Panc1 (cell line): ENCODE results near the gene MBTPS2. TPM values are rescaled to one million over a fixed set of nuclear protein-coding genes. Genes with fewer than 3 reads are reported as not detected.

Experiments used
- ATAC-seq: fragments of 200-7000 bp; cut with Tn5 transposase; 2 replicates; pipeline ENCODE4 v1.9.1; 2020; ENCODE audit warnings: mild to moderate bottlenecking, moderate library complexity
- BruUV-seq: library from RNA; stranded (reverse); fragments of 400-500 nt; replicated peaks from 2 replicates; lab custom pipeline; 2021; lab: Mats Ljungman, UMichigan
- CTCF ChIA-PET: fragments of 300-600 bp; sonication (Branson Sonifier 250); formaldehyde crosslinking; loops from one replicate; lab custom pipeline; 2022; ENCODE audit warnings: antibody characterized with exemption; lab: Charles Lee
- POLR2A ChIA-PET: fragments of 300-600 bp; sonication (Branson Sonifier 250); formaldehyde crosslinking; loops from one replicate; lab custom pipeline; 2022; ENCODE audit warnings: antibody characterized with exemption; lab: Charles Lee
- DNase-seq: peaks from one replicate; pipeline ENCODE4 v3.0.0-alpha.2; 2010; ENCODE audit warnings: low read depth, low spot score
- H3K27ac ChIP-seq: 2 replicates; pipeline ENCODE4 v1.5.1; 2011; ENCODE audit warnings: mild to moderate bottlenecking, low read length, inconsistent platforms
- H3K27me3 ChIP-seq: fragments of 200-500 bp; sonication (Bioruptor generic); 2 replicates; pipeline ENCODE4 v1.6.0; 2014; ENCODE audit warnings: low read length, inconsistent platforms; ENCODE audit not compliant: control insufficient read depth, insufficient read depth
- H3K36me3 ChIP-seq: fragments of 200-500 bp; sonication (Bioruptor generic); 2 replicates; pipeline ENCODE4 v1.5.1; 2014; ENCODE audit warnings: inconsistent platforms, mild to moderate bottlenecking, low read length, moderate library complexity; ENCODE audit not compliant: control insufficient read depth, insufficient read depth
- H3K4me1 ChIP-seq: 2 replicates; pipeline ENCODE4 v1.5.1; 2011; ENCODE audit warnings: inconsistent platforms, mild to moderate bottlenecking, low read length, moderate library complexity; ENCODE audit not compliant: control insufficient read depth, insufficient read depth
- H3K4me3 ChIP-seq, 2 experiments: 2 replicates each; pipeline ENCODE4 v1.5.1; 2011 to 2012; ENCODE audit warnings: low read depth in 2 of 2, low read length in 2 of 2, mild to moderate bottlenecking in 2 of 2, inconsistent platforms in 1 of 2, moderate library complexity in 1 of 2
- H3K9me3 ChIP-seq: fragments of 200-500 bp; sonication (Bioruptor generic); 2 replicates; pipeline ENCODE4 v1.5.1; 2014; ENCODE audit warnings: low read depth, mild to moderate bottlenecking, inconsistent platforms, low read length, moderate library complexity; ENCODE audit not compliant: control insufficient read depth, insufficient read depth
- CTCF ChIP-seq: fragments of 450-650 bp; IDR thresholded peaks from 2 replicates; pipeline ENCODE4 v1.5.1; 2017; ENCODE audit warnings: mild to moderate bottlenecking
- POLR2AphosphoS5 ChIP-seq: IDR thresholded peaks from 2 replicates; pipeline ENCODE4 v1.6.1; 2012; ENCODE audit warnings: mild to moderate bottlenecking, low read depth, low read length, moderate library complexity
- REST ChIP-seq, 2 experiments: IDR thresholded peaks; 2 replicates each; pipeline ENCODE4 v1.6.1; 2011 to 2012; ENCODE audit warnings: low read depth in 2 of 2, control low read depth in 1 of 2, low read length in 1 of 2, mild to moderate bottlenecking in 1 of 2, moderate library complexity in 1 of 2; ENCODE audit not compliant: insufficient read depth in 1 of 2
- SIN3A ChIP-seq: IDR thresholded peaks from 2 replicates; pipeline ENCODE4 v1.6.1; 2012; ENCODE audit warnings: low read depth, mild to moderate bottlenecking, low read length, moderate library complexity, borderline replicate concordance; ENCODE audit not compliant: insufficient read depth
- TCF7L2 ChIP-seq: IDR thresholded peaks from 2 replicates; pipeline ENCODE4 v1.6.1; 2011; ENCODE audit warnings: mild to moderate bottlenecking, low read depth, low read length, inconsistent platforms
- in situ Hi-C: cut with HindIII; loops from 2 replicates; pipeline ENCODE4 v1.10.0; 2016; ENCODE audit warnings: low sequenced_read_pairs, low pct_unique_long_range_greater_than_20kb
- intact Hi-C: fragments of 100-400 bp; cut with micrococcal nuclease; formaldehyde crosslinking; loops from one replicate; pipeline ENCODE4 v1.10.0; 2022; ENCODE audit not compliant: unreplicated experiment
- total RNA-seq: library from RNA; stranded (reverse); gene quantifications from one replicate; pipeline ENCODE4 v1.2.1, GENCODE V29; 2021; ENCODE audit not compliant: unreplicated experiment

MBTPS2 gene
- total RNA-seq, 1 experiment from 2014 or later = 13.5 TPM

- CTCF ChIA-PET = no interaction called here
- H3K4me1 ChIP-seq = peaks cover 10% of the 10 kb centered on the region
- intact Hi-C loops = no loop called here
- ATAC-seq = no peak
- in situ Hi-C loops = no loop called here
- TF ChIP-seq REST (IDR thresholded peaks at IDR 0.05; ENCODE audit: insufficient read depth in 1 of 2, low read depth in 2 of 2, low read length in 1 of 2) (no peak), POLR2AphosphoS5 (no peak), TCF7L2 (no peak), CTCF (no peak), SIN3A (no peak)
- H3K4me3 ChIP-seq = no peak overlapping the region
- peak overlapping the region; percentile 69; the same call in 1 of the 2 replicates for H3K27ac ChIP-seq
- no peaks in the 10 kb centered on the region for H3K9me3 ChIP-seq
- H3K27me3 ChIP-seq = no peaks in the 10 kb centered on the region
- DNase-seq = no peak
- POLR2A ChIA-PET = no interaction called here
- H3K36me3 ChIP-seq = no peaks in the 10 kb centered on the region
- no TSS peak for BruUV-seq
These were observed 39.6 kb upstream of the MBTPS2 start for GRCh38 chrX:21799767-21800166.

GRCh38 chrX:21800344-21800770 lies 39.1 kb upstream of the MBTPS2 start:
- Histone ChIP-seq H3K4me3 (no peak overlapping the region), H3K9me3 (no peaks in the 10 kb centered on the region), H3K27me3 (no peaks in the 10 kb centered on the region), H3K27ac (peak overlapping the region; percentile 69; the same call in 1 of the 2 replicates), H3K36me3 (no peaks in the 10 kb centered on the region), H3K4me1 (peaks cover 10% of the 10 kb centered on the region)
- intact Hi-C loops = no loop called here
- no peak for DNase-seq
- no TSS peak for BruUV-seq
- no peak for ATAC-seq
- ChIA-PET POLR2A (no interaction called here), CTCF (no interaction called here)
- in situ Hi-C loops = no loop called here
- TF ChIP-seq REST (IDR thresholded peaks at IDR 0.05; ENCODE audit: insufficient read depth in 1 of 2, low read depth in 2 of 2, low read length in 1 of 2) (no peak), SIN3A (no peak), CTCF (no peak), POLR2AphosphoS5 (no peak; the same call in 1 of the 2 replicates), TCF7L2 (no peak)
